ENCODE data around the gene TCF4.

- TF ChIP-seq ZFP30 (CRISPR knock-in tag; IDR thresholded peaks at IDR 0.05) (no peak), RARB (CRISPR knock-in tag; IDR thresholded peaks at IDR 0.05) (no peak), ZFP3 (CRISPR knock-in tag; IDR thresholded peaks at IDR 0.05) (no peak), TCF4 (CRISPR knock-in tag; IDR thresholded peaks at IDR 0.05; ENCODE audit: borderline replicate concordance) (no peak), SNAI2 (CRISPR knock-in tag; IDR thresholded peaks at IDR 0.05) (no peak), PATZ1 (CRISPR knock-in tag; IDR thresholded peaks at IDR 0.05; ENCODE audit: borderline replicate concordance) (no peak), ZNF565 (CRISPR knock-in tag; conservative IDR thresholded peaks at IDR 0.05; ENCODE audit: low read depth) (no peak), OSR1 (CRISPR knock-in tag; IDR thresholded peaks at IDR 0.05) (no peak), TOX (CRISPR knock-in tag; IDR thresholded peaks at IDR 0.05; ENCODE audit: borderline replicate concordance) (no peak), CREB5 (CRISPR knock-in tag; IDR thresholded peaks at IDR 0.05; ENCODE audit: low read depth) (no peak), ISL1 (CRISPR knock-in tag; IDR thresholded peaks at IDR 0.05) (no peak), ESRRG (CRISPR knock-in tag; IDR thresholded peaks at IDR 0.05) (no peak)
Measured at GRCh38 chr18:55524353-55525073, 63.5 kb downstream of the TCF4 start.

Measured in SK-N-SH treated with all-trans-retinoic acid at 6 μM for 48 hours (cell line).